Peyer's patch (tissue), 4 donors: ENCODE data around the gene HK2.

Source experiments
- CTCF ChIP-seq, 6 experiments: fragments of 450-650 bp in 4 of 6; fragments of 200-600 bp in 2 of 6; sonication (generic) in 1 of 6; IDR thresholded peaks; one replicate each; pipeline ENCODE4 v1.5.1; 2017 to 2019; ENCODE audit warnings: antibody characterized with exemption in 6 of 6, mild to moderate bottlenecking in 3 of 6, moderate library complexity in 1 of 6
- POLR2A ChIP-seq, 2 donors: fragments of 450-650 bp; IDR thresholded peaks; one replicate each; pipeline ENCODE4 v1.5.1; 2017; ENCODE audit warnings: antibody characterized with exemption in 2 of 2, mild to moderate bottlenecking in 2 of 2, moderate library complexity in 2 of 2

- TF ChIP-seq POLR2A (IDR thresholded peaks at IDR 0.05) (no peak), CTCF (IDR thresholded peaks at IDR 0.05) (no peak)
Measured at GRCh38 chr2:74864728-74865722, 31.1 kb downstream of the HK2 start.
